ENCODE data around the gene KRTAP10-11. TPM values are rescaled to one million over a fixed set of nuclear protein-coding genes. Genes with fewer than 3 reads are reported as not detected.

The KRTAP10-11 gene
- total RNA-seq, 1 donor from 2014 or later: not detected

DNA sequence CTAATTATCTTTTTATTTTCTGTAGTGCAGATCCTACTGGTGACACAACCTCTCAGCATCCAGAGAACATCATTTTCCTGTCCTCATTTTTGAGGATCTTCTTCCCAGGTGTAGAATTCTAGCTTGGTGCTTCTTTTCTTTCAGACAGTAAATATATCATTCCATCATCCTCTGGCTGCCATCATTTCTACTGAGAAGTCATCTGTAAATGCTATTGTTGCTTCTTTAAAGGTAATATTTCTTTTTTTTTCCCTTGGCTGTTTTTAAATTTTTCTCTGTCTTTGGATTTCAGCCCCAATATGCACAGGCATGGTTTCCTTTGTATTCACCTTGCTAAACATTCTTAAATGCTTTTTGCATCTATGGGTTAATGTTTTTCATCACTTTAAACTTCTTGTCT lies 22.6 kb upstream of the KRTAP10-11 start:
- no peak overlapping the region for H3K4me3 Mint-ChIP-seq
- no peak for DNase-seq (ENCODE audit: low spot score)
- H3K27ac ChIP-seq: no peak overlapping the region
- H3K36me3 Mint-ChIP-seq: no peaks in the 10 kb centered on the region
- no peak overlapping the region for H3K9ac ChIP-seq
- H3K9me3 ChIP-seq (ENCODE audit: low read depth): peaks cover 13% of the 10 kb centered on the region
- H3K4me3 ChIP-seq: no peak overlapping the region
- no peaks in the 10 kb centered on the region for H3F3A ChIP-seq (ENCODE audit: low read depth)
- H3K79me2 ChIP-seq (ENCODE audit: low read depth): no peaks in the 10 kb centered on the region
- peaks cover 3% of the 10 kb centered on the region for H3K27me3 Mint-ChIP-seq (ENCODE audit: insufficient read depth, low read depth)
- no peak overlapping the region for H3K27ac Mint-ChIP-seq
- H4K20me1 ChIP-seq (ENCODE audit: low read depth): no peaks in the 10 kb centered on the region
- H3K27me3 ChIP-seq: no peaks in the 10 kb centered on the region
- TF ChIP-seq EZH2 (IDR thresholded peaks at IDR 0.05) (no peak), EZH2phosphoT487 (IDR thresholded peaks at IDR 0.05) (no peak)
- TF ChIP-seq, protein P1, sequence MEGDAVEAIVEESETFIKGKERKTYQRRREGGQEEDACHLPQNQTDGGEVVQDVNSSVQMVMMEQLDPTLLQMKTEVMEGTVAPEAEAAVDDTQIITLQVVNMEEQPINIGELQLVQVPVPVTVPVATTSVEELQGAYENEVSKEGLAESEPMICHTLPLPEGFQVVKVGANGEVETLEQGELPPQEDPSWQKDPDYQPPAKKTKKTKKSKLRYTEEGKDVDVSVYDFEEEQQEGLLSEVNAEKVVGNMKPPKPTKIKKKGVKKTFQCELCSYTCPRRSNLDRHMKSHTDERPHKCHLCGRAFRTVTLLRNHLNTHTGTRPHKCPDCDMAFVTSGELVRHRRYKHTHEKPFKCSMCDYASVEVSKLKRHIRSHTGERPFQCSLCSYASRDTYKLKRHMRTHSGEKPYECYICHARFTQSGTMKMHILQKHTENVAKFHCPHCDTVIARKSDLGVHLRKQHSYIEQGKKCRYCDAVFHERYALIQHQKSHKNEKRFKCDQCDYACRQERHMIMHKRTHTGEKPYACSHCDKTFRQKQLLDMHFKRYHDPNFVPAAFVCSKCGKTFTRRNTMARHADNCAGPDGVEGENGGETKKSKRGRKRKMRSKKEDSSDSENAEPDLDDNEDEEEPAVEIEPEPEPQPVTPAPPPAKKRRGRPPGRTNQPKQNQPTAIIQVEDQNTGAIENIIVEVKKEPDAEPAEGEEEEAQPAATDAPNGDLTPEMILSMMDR (IDR thresholded peaks at IDR 0.05): no peak
- H3K36me3 ChIP-seq: no peaks in the 10 kb centered on the region
- H3K4me2 ChIP-seq: no peak overlapping the region
- no peaks in the 10 kb centered on the region for H3K4me1 Mint-ChIP-seq
- H2AFZ ChIP-seq (replicated peaks): no peak overlapping the region
- no peaks in the 10 kb centered on the region for H3K4me1 ChIP-seq
- H3K9me3 Mint-ChIP-seq: peaks cover 46% of the 10 kb centered on the region

DNA sequence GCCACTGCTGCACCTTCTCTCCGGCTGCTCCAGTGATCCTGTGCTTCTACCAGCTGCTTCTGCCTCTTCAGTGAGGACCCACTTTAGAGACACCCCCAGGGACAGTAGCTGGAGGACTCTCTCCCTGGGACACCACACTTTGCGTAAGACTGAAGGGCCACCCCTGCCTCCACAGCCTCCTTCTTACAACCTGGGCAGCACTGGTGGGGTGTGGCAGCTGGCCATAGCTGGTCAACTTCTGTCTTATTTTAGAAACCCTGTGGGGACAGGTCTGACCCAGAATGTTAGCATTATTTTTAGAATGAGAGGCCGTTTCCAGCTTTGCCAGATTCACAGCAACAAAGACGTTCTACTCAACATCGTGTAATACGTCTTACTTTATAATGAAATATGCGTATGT lies 20.5 kb upstream of the KRTAP10-11 start:
- Mint-ChIP-seq H3K9me3 (peaks cover 40% of the 10 kb centered on the region), H3K4me1 (no peaks in the 10 kb centered on the region), H3K27ac (no peak overlapping the region), H3K36me3 (no peaks in the 10 kb centered on the region), H3K4me3 (no peak overlapping the region), H3K27me3 (ENCODE audit: insufficient read depth, low read depth) (peaks cover 2% of the 10 kb centered on the region)
- TF ChIP-seq, protein P1 (IDR thresholded peaks at IDR 0.05): no peak
- TF ChIP-seq EZH2 (IDR thresholded peaks at IDR 0.05) (no peak), EZH2phosphoT487 (IDR thresholded peaks at IDR 0.05) (no peak)
- H3K27me3 ChIP-seq: no peaks in the 10 kb centered on the region
- no peaks in the 10 kb centered on the region for H3K79me2 ChIP-seq (ENCODE audit: low read depth)
- H3K4me3 ChIP-seq: no peak overlapping the region
- DNase-seq (ENCODE audit: low spot score): no peak
- no peaks in the 10 kb centered on the region for H3F3A ChIP-seq (ENCODE audit: low read depth)
- H3K36me3 ChIP-seq: no peaks in the 10 kb centered on the region
- no peak overlapping the region for H3K9ac ChIP-seq
- no peak overlapping the region for H2AFZ ChIP-seq (replicated peaks)
- peaks cover 13% of the 10 kb centered on the region for H3K9me3 ChIP-seq (ENCODE audit: low read depth)
- no peaks in the 10 kb centered on the region for H4K20me1 ChIP-seq (ENCODE audit: low read depth)
- no peak overlapping the region for H3K27ac ChIP-seq
- no peaks in the 10 kb centered on the region for H3K4me1 ChIP-seq
- H3K4me2 ChIP-seq: no peak overlapping the region

DNA sequence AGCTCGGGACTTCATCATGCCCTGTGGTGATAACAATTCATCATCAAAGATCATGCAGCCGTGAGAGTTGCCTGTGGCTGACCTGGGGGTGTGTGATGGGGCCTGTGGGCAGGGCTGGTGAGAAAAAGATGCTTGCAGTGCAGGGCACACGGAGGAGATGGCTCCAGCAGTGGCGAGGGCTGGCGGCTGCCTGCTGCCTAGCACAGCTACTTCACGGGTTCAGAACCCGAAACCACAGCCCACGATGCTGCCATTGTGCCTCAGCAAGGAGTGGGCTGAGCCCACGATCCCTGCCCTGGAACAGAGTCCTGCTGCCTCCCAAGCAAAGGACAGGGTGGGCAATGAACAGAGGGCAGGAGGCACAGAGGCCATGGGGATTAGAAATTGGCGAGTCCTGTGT lies 20.0 kb upstream of the KRTAP10-11 start:
- no peak overlapping the region for H2AFZ ChIP-seq (replicated peaks)
- H3K9me3 ChIP-seq (ENCODE audit: low read depth): peaks cover 13% of the 10 kb centered on the region
- no peak overlapping the region for H3K4me3 ChIP-seq
- no peak overlapping the region for H3K27ac ChIP-seq
- Mint-ChIP-seq H3K9me3 (peaks cover 43% of the 10 kb centered on the region), H3K36me3 (no peaks in the 10 kb centered on the region), H3K4me3 (no peak overlapping the region), H3K4me1 (no peaks in the 10 kb centered on the region), H3K27ac (no peak overlapping the region), H3K27me3 (ENCODE audit: insufficient read depth, low read depth) (peaks cover 2% of the 10 kb centered on the region)
- H3K36me3 ChIP-seq: no peaks in the 10 kb centered on the region
- H3F3A ChIP-seq (ENCODE audit: low read depth): no peaks in the 10 kb centered on the region
- no peaks in the 10 kb centered on the region for H3K4me1 ChIP-seq
- H4K20me1 ChIP-seq (ENCODE audit: low read depth): no peaks in the 10 kb centered on the region
- H3K27me3 ChIP-seq: no peaks in the 10 kb centered on the region
- TF ChIP-seq EZH2phosphoT487 (IDR thresholded peaks at IDR 0.05) (no peak), EZH2 (IDR thresholded peaks at IDR 0.05) (no peak)
- TF ChIP-seq, protein P1 (IDR thresholded peaks at IDR 0.05): no peak
- no peak for DNase-seq (ENCODE audit: low spot score)
- no peak overlapping the region for H3K9ac ChIP-seq
- H3K4me2 ChIP-seq: no peak overlapping the region
- no peaks in the 10 kb centered on the region for H3K79me2 ChIP-seq (ENCODE audit: low read depth)
